Suppressor macrophage treated with lipopolysaccharide for 1 hour (primary cell): ENCODE results near the gene POT1.

Experiments
- DNase-seq, 3 donors: peaks; one replicate each; pipeline ENCODE4 v3.0.0-alpha.2; 2020 to 2022

POT1 gene

GRCh38 chr7:124909808-124910207 is 19.8 kb downstream of the POT1 start:
- DNase-seq = no peak

DNA sequence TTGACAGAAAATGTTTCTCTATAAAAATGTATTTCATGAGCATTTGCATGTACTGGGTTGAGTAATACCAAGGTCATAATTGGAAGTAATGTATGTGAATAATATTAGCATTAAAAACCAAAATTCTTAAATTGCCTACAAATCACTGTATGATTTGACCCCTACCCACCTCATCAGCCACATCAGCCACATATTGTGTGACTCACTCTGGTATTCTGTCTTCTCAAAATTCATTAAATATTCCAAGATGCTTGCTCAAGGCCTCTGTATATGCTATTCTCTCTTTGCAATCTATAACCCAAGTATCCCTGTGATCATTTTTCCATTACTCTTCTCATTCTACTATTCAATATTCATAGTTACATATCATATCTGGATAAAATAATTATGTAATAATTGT is 21.4 kb downstream of the POT1 start:
- DNase-seq = no peak

GRCh38 chr7:124907490-124907889 is 22.1 kb downstream of the POT1 start:
- no peak for DNase-seq

GRCh38 chr7:124898531-124898930 is 31.1 kb downstream of the POT1 start:
- DNase-seq = no peak

- DNase-seq = no peak
Measured at GRCh38 chr7:124896001-124896400, 33.6 kb downstream of the POT1 start.

GRCh38 chr7:124893140-124893827 is 36.3 kb downstream of the POT1 start:
- peak; percentile 20 to 52 (median 49) for DNase-seq

DNA sequence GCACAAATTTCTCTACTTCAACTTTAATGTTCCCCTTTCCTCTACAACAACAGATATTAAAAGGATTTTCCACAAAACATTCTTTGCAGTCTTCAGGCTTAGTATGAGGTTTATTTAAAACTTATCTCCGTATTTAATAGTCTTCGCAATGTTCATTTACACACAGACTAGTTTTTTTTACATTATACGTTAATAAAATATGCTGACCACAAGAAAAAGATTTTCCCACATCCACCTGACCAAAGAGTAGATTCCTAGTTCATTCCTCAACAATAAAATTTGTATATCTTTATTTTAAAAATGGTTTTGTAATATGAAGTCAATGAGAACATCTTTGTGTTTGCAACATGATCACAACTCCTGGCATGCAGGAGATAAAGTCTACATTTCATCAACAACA is 42.4 kb downstream of the POT1 start:
- DNase-seq = no peak

DNA sequence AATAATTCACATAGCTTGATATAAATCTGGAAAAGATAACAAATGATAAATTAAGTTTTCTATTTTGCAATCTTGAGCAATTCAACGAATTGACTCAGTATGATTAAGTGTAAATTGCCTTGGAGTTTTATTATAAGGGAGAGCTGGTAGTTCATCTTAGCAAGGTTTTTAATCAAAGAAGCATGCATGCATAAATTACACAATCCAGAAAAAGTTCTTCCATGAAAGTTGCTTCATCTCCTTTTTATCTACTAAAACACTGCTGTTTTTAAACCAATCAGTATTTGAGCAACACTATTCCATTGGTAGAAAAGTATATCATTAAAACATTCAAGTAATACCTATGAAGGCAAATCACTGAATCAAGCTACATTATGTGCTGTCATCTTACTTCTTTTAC is 47.6 kb downstream of the POT1 start:
- DNase-seq = no peak

DNA sequence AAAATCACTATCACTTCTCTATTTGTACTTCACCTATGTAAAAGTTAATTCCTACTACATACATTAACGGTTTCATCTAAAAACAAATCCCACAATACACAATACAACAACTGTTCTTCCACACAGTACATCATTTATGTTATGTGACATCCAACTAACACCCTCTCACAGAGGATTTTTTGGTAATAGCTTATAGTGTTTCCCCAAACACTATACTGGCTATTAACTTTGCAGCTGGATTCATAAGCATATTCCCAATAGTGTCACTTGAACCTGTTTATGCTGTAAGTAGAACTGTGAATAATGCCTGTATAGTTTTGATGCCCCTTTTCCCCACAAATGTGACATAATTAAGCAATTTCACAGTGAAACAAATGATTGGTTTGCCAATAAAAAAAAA is 49.9 kb downstream of the POT1 start:
- no peak for DNase-seq

- no peak for DNase-seq
Measured at GRCh38 chr7:124879103-124879502, 50.5 kb downstream of the POT1 start.

GRCh38 chr7:124874644-124875163 is 54.9 kb downstream of the POT1 start:
- DNase-seq = no peak

GRCh38 chr7:124857672-124858235 is 71.9 kb downstream of the POT1 start:
- DNase-seq = no peak

DNA sequence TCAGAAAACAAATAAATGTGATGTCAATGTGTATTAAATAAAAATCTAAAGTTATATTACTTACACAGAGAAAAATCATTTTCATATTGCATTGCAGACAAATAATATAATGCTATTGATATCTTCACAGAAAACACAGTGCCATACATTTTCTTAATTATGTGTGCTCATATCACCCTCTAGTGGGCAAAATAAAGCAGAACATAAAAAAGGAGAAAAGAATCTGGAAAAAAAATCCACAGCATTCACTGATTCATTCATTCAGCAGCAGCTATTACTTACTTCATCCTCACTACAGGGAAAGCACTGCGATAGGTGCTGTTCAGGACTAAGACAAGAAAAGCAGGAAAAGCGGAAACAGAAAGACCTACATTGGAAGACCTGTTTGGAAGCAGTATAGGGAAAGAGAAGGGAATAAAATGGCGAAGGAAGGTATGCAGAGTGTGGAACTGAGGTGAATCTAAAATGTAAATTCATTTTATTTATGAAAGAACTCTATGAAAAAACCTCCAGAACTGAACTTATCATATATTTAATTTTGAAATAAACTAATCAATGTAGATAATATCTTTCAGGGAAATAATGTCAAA is 73.2 kb downstream of the POT1 start:
- DNase-seq = peak; percentile 35 to 65 (median 58)

- DNase-seq = peak; percentile 47 to 64 (median 50)
Measured at GRCh38 chr7:124843336-124843735, 86.3 kb downstream of the POT1 start.

DNA sequence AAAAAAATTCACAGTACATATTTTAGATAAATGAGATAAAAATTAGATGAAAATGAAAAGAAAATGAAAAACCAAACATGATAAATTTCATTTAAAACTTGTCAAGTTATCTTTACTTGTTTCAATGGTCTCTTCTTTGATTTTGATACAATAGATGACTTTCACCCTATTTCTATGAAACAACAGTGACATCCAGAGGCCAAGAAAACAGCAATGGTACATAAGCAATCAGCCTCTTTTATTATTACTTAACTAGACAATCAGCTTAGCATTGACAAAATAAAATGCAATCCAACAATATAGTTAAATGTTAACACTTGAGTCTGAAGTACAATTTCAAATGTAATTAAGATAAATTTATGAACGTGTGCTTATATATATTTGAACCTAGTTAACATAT is 89.2 kb downstream of the POT1 start:
- peak in 1 of 3 donors; percentile 4 for DNase-seq

DNA sequence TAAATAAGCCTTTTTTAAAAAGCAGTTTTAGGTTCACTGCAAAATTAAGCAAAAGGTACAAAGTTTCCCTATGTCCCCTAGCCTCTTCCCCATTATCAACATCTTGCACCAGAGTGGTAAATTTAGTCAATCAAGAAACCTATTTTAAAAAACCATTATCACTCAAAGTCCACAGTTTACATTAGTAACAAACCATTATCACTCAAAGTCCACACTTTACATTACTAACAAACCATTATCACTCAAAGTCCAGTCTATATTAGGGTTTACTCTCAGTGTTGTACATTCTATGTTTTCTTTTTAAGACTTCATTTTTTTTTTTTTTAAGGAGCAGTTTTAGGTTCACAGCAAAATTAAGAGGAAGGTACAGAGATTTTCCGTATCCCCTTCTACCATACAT is 89.9 kb downstream of the POT1 start:
- DNase-seq = no peak

DNA sequence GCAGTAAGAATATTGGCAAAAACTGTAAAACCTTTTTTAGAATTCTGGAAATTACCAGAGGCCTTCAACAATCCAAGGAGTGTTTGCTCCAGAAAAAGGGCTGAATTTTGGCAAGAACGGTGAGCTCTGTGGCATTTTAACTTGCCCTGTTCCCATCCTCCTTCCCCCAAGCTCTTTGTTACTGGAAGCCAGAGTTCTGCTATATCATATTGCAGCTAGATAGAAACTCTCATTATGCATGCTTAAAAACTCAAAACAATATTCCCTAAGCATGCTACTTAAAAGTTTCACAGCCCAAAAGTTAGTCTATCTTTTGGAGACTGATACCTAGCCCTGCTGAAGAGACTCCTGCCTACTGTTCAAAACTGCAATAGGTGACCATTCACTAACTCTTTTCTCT is 93.5 kb downstream of the POT1 start:
- DNase-seq = no peak

DNA sequence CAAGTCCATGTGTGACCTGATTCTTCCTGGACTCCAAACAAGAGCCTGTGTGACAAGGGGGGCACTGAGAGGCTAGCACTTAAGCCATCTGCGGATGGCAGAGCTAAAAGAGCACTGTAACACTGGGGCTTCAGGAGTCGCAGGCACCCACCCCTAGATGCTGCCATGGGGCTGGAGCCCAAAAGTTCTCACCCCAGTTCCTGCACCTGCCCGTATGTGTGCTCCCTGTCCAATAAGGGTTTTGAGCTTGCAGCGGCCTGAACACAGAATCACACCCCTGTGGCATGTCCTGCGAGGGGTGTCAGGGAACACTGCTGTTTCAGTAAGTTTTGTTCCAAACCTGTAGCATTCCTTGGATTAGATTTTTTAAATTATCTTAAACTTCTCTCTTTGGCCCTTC is 110.8 kb downstream of the POT1 start:
- DNase-seq = no peak

- DNase-seq = peak; percentile 49 to 75 (median 68)
Measured at GRCh38 chr7:124813994-124814798, 115.4 kb downstream of the POT1 start.

DNA sequence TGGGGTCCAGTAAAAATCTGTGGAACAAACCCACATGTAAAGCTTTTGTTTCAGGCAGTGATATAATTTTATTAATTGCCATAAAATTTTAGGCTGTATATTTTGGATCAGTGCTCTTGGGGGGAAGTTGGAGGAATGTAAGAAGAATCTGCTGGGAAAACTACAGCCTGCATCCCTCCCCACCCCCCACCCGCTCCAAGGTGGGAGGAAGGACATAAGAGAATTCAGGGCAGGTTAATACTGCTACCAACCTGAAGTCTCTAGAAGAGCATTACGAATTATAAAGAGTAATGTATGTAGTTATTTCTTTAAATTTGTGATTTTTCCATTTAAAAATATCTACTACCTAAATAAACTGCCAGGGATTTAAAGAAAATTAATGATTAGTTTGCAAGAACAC is 116.9 kb downstream of the POT1 start:
- no peak for DNase-seq

DNA sequence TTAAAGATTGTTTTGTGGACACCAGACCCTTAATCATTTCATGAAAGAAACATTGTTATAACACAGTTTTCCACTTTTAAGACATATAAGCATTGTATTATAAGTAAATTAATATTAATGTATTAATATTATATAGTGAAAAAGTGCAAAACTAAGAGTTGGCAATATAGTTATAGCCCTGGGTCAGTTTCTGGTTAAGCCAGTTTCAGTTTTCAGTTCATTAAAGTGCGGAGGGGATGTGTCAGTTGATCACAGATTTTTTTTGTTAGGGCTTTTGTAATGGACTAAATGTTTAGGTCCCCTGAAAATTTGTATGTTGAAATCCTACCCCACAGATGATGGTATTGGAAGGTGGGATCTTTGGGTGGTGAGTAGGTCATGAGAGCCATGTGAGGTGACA is 118.3 kb downstream of the POT1 start:
- no peak for DNase-seq

DNA sequence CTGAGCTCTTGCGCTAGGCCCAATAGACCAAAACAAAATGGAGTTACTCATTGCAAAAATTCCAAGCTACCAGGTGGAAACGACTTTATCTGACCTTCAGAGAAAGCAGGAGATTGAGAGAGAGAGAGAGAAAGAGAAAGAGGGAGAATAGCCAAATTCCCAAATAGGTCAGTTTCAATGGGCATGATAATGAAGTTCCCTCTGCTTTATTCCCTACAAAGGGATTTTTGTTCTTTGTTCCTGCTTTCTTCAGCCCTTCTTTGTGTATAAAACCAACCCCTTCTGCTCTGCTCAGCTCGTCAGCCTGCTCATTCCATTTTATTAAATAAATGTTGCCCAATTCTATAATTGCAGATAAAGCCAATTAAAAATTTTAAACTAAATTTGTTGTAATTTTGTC is 119.0 kb downstream of the POT1 start:
- no peak for DNase-seq

GRCh38 chr7:124808206-124808605 is 121.4 kb downstream of the POT1 start:
- no peak for DNase-seq
